RWPE2 (cell line): ENCODE results near the gene EFEMP2.

Experiments used
- ATAC-seq: fragments of 200-7000 bp; cut with Tn5 transposase; 3 replicates; pipeline ENCODE4 v1.9.1; 2021; ENCODE audit warnings: low read depth
- DNase-seq: peaks from one replicate; pipeline ENCODE4 v3.0.0-alpha.2; 2020; ENCODE audit warnings: low spot score
- H3K27ac ChIP-seq: fragments of 450-650 bp; 2 replicates; pipeline ENCODE4 v1.5.1; 2017; ENCODE audit warnings: mild to moderate bottlenecking; ENCODE audit not compliant: poor library complexity, severe bottlenecking
- H3K27me3 ChIP-seq: fragments of 250-450 bp; sonication (Bioruptor Pico); 2 replicates; pipeline ENCODE4 v1.5.1; 2021; ENCODE audit warnings: mild to moderate bottlenecking, moderate library complexity; ENCODE audit not compliant: insufficient read depth, poor library complexity, severe bottlenecking
- H3K36me3 ChIP-seq: fragments of 250-450 bp; sonication (Bioruptor Pico); 2 replicates; pipeline ENCODE4 v1.5.1; 2020; ENCODE audit warnings: low read depth, mild to moderate bottlenecking, moderate library complexity
- H3K4me1 ChIP-seq: fragments of 250-450 bp; sonication (Bioruptor Pico); 2 replicates; pipeline ENCODE4 v1.5.1; 2021; ENCODE audit warnings: mild to moderate bottlenecking, moderate library complexity; ENCODE audit not compliant: insufficient read depth, poor library complexity, severe bottlenecking
- H3K4me3 ChIP-seq: fragments of 250-450 bp; sonication (Bioruptor Pico); 2 replicates; pipeline ENCODE4 v1.5.1; 2021; ENCODE audit warnings: mild to moderate bottlenecking, moderate library complexity; ENCODE audit not compliant: severe bottlenecking
- H3K9me3 ChIP-seq: fragments of 250-450 bp; sonication (Bioruptor Pico); 2 replicates; pipeline ENCODE4 v1.5.1; 2021; ENCODE audit warnings: mild to moderate bottlenecking, moderate library complexity; ENCODE audit not compliant: severe bottlenecking
- CTCF ChIP-seq: fragments of 450-650 bp; IDR thresholded peaks from one replicate; pipeline ENCODE4 v1.5.1; 2017; ENCODE audit warnings: mild to moderate bottlenecking, moderate library complexity; ENCODE audit not compliant: poor library complexity, severe bottlenecking

Gene EFEMP2

GRCh38 chr11:65897020-65897471 is 24.4 kb upstream of the EFEMP2 start:
- TF ChIP-seq CTCF = no peak
- no peak for ATAC-seq
- Histone ChIP-seq H3K4me3 (no peak overlapping the region), H3K36me3 (peaks cover 61% of the 10 kb centered on the region), H3K9me3 (no peaks in the 10 kb centered on the region), H3K27ac (peak overlapping the region; percentile 96), H3K4me1 (peaks cover 29% of the 10 kb centered on the region), H3K27me3 (no peaks in the 10 kb centered on the region)
- DNase-seq = no peak

GRCh38 chr11:65896034-65896999 is 23.7 kb upstream of the EFEMP2 start:
- H3K4me3 ChIP-seq = no peak overlapping the region
- no peaks in the 10 kb centered on the region for H3K27me3 ChIP-seq

DNA sequence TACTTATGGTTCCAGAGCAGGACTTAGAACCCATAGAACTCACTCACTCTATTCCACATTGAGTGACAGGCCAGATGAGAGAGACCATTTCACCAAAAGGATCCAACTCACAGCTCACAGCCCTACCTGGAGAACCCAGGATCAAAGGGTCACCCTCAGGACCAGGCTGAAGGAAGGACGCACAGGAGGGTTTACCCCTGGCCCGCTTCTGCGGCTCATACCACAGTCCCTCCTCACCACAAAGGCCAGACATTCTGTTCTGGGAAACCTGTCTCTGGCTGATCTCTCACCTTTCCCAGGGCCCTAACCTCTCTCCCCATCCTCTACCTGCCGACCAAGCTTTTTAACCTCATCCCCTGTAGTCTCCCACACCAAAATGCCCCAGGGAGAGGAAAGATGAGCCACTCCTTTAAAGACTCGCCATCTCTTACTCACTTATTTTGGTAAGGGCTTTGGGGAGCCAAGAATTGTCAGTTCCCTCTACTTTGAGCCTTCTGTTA is 22.9 kb upstream of the EFEMP2 start:
- TF ChIP-seq CTCF = no peak
- Histone ChIP-seq H3K9me3 (no peaks in the 10 kb centered on the region), H3K4me1 (peaks cover 17% of the 10 kb centered on the region), H3K4me3 (no peak overlapping the region), H3K36me3 (peaks cover 64% of the 10 kb centered on the region), H3K27ac (peak overlapping the region; percentile 96), H3K27me3 (no peaks in the 10 kb centered on the region)
- DNase-seq (no peak), ATAC-seq (no peak)

More at GRCh38 chr11:65896034-65896999, 23.7 kb upstream of the EFEMP2 start:
- Histone ChIP-seq H3K36me3 (peaks cover 64% of the 10 kb centered on the region), H3K9me3 (no peaks in the 10 kb centered on the region), H3K4me1 (peaks cover 22% of the 10 kb centered on the region), H3K27ac (peak overlapping the region; percentile 96)
- no peak for ATAC-seq
- no peak for TF ChIP-seq CTCF
- DNase-seq = no peak

DNA sequence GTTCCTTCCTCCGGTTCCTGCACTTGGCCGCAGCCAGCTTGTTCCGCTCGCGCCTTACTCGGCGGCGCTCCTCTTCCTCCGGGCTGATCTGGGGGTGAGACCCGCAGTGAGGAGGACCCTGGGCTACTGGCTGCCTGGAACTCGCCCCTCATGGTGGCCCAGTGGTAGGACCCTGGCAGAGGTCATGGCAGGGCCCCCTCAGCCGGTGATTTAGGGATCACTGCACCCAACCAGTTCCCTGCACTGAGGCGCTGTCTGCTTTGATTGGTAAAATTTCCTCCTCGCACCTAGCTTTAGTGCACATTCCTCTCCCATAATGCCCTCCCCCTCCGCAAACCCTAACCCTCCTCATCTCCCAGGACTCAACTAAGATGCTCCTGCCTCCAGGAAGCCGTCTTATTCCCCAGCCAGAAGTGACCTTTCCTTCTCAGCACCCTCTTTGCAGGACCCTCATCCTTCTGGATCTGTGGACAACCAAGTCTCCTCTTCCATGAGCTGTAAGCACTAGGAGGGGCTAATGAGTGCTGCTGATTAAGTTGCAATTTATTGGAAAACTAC is 21.5 kb upstream of the EFEMP2 start:
- no peak overlapping the region for H3K4me3 ChIP-seq
- H3K27me3 ChIP-seq = no peaks in the 10 kb centered on the region
- DNase-seq (no peak), ATAC-seq (no peak)
- H3K4me1 ChIP-seq = peaks cover 27% of the 10 kb centered on the region
- no peak for TF ChIP-seq CTCF
- H3K9me3 ChIP-seq = no peaks in the 10 kb centered on the region
- peak overlapping the region; percentile 96 for H3K27ac ChIP-seq
- H3K36me3 ChIP-seq = peaks cover 64% of the 10 kb centered on the region
